GM21360 (cell line): ENCODE measurements around the gene SLC7A10.
"Not testable (repeated sequence)": the region's sequence is repeated elsewhere in the genome, so short reads cannot be mapped to it uniquely, and the experiment has no call there.

Experiments
- ATAC-seq: cut with Tn5 transposase; IDR thresholded peaks from one replicate; pipeline ENCODE4 v1.9.1; 2021; ENCODE audit warnings: mild to moderate bottlenecking, moderate library complexity; ENCODE audit not compliant: unreplicated experiment

SLC7A10 gene

DNA sequence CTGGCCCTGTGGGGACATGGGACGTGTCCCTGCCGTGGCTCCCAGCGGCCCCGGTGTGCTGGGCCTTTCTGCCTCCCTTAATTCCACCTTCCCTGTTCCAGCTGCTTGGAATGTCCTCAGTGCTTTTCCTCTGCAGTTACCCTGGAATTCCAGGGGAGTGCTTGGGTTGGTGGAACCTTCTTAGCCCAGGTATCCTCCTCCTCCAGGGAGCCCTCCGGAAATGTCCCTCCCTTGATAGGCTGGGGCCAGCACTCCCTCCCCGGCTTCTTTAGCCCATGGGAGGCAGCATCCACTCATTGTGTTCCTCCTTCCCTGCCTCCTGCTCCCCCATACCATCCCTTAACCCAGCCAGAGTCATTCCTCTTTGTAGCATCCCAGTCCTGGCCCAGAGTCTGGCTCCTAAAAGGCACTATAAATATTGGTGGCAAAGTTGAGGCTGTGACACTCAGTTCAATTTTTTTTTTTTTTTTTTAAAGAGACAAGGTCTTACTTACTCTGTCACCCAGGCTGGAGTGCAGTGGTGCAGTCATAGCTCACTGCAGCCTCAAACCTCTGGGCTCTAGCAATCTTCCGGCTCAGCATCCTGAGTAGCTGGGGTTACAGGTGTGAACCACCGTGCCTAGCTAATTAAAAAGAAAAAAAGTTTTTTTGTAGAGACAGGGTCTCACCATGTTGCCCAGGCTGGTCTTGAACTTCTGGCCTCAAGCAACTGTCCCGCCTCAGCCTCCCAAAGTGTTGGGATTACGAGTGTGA lies 13.7 kb upstream of the SLC7A10 start:
- no peak for ATAC-seq

GRCh38 chr19:33238481-33239149 lies 13.0 kb upstream of the SLC7A10 start:
- ATAC-seq = no peak

GRCh38 chr19:33236696-33237390 lies 11.2 kb upstream of the SLC7A10 start:
- no peak for ATAC-seq

GRCh38 chr19:33235996-33236350 lies 10.3 kb upstream of the SLC7A10 start:
- no peak for ATAC-seq

- peak; percentile 78 for ATAC-seq
These were observed 9.8 kb upstream of the SLC7A10 start for GRCh38 chr19:33235269-33235995.

DNA sequence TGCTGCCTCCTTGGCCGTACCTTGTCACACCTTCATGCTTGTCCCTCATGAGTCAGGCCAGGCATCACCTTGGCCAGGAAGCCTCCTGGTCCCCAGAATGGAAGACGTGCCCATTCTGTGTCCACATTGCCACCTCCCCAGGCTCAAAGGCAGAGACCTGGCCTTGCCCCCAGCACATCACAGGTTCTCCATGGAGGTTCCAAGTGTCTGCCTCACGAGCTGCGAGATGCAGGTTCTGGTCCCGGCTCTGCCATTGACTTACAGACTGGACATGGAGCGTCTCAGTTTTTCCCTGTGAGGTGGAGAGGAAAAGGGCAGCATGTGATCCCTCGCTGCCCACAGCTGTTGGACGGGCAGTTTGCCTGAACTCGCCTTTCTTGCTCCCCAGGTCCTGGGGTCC lies 9.1 kb upstream of the SLC7A10 start:
- ATAC-seq = no peak

- no peak for ATAC-seq
These were observed 8.4 kb upstream of the SLC7A10 start for GRCh38 chr19:33234092-33234491.

GRCh38 chr19:33233056-33233873 lies 7.6 kb upstream of the SLC7A10 start:
- ATAC-seq = no peak

DNA sequence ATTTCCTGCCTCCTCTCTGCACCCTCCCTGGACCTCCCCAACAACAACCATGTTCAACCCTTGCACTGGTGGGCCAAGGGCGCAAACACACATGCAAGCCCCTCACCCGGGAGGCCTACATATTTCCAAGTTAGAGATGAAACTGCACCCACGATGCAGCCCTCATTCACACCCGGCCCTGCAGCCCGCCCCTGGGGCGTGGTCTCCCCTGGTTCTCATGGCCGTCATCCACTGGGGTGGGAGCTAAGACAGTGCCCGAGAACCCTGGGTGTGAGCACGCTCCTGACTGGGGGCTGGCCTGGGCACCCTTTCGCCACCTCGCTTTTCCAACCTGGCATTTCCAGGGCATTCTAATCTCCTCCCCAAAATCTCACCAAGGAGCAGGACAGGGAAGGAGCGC lies 7.0 kb upstream of the SLC7A10 start:
- ATAC-seq = no peak

GRCh38 chr19:33231511-33231910 lies 5.9 kb upstream of the SLC7A10 start:
- ATAC-seq = no peak

DNA sequence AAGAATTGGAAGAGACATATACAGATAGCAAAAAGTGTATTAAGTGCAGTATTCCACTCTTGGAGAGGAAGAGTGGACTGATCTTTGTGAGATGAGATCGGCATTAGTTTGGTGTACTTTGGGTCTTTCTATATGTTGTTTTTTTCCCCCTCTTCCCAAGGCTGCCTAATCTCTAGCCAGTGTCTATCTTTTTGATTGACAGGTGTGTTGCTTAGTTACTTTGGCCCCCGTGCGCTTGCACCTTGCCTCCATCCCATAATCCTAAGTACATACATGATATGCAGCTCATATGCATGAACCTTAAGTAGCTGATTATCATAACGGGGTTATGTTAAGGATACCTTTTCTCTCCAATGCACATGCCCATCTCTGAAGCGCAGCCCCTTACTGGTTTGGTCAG lies 4.3 kb upstream of the SLC7A10 start:
- no peak for ATAC-seq

DNA sequence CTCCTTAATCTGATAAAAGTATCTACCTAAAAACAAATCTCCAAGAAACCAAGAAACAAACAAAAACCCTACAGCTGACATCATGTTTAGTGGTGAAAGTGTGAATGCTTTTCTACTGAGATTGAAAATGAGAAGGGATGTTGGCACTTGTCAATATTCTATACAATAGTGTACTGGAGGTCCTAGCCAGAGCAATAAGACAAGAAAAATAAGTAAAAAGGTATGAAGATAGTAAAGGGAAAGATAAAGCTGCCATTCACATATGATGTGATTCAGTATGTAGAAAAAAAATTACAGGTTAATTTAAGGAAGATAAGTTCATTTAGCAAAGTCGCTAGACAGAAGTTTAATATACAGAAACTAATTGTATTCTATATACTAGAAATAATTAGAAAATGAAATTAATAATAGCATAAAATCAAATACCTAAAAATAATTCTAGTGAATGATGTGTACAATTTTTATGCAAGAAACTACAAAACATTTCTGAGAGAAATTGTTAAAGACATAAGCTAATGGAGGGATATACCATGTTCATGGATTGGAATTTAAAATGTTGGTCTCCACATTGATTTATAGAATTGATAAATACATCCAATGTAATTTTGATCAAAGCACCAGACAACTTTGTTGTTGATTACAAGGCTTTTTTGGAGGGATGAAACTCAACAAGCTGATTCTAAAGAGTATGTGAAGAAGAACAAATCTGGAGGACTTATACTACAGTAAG lies 2.4 kb upstream of the SLC7A10 start:
- ATAC-seq = no peak

DNA sequence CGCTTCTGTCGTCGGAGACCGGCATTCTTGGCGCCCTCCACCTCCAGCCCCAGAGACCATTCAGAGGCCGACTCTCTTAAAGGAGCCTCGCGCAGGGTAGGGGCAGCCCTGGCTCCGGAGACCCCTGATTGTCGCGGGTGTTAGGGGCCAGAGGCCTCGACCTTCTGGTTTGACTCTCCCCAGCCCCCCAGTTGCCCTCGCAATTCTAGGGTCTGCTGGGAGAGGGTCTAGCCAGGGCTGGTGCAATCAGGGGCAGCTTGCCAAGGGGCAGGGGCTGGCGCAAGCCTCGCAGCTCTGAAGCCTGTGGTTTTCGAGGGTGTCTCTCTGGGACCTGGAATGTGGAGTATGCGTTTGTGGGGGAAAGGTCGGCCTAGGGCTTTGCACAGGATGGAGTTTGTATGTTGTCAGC lies 1.6 kb upstream of the SLC7A10 start:
- no peak for ATAC-seq

- ATAC-seq = no peak
These were observed 1.0 kb upstream of the SLC7A10 start for GRCh38 chr19:33226550-33227241.

- no peak for ATAC-seq
These were observed 774 bp downstream of the SLC7A10 start for GRCh38 chr19:33224694-33225457.

- ATAC-seq = not testable (repeated sequence)
These were observed 3.4 kb downstream of the SLC7A10 start for GRCh38 chr19:33222255-33222654.

DNA sequence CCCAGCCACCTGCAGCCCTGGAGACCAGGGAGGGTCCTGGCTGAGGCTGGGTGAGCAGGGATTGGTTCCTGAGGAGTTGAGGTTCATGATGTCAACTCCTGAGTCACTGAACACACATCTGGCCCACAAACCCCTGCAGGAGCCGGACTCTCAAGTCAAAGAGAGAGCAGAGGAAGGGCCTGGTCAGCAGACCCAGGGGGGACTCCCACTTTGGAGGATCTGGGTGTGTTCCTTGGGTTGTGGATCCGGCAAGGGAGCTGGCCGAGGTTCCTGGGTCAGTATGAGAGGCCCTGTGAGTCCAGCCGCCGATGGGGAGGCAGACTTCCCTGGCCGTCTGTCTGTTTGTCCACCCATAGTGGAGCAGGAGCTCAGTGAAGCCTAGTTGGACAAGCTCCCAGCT lies 4.0 kb downstream of the SLC7A10 start:
- no peak for ATAC-seq

GRCh38 chr19:33220735-33221134 lies 4.9 kb downstream of the SLC7A10 start:
- no peak for ATAC-seq

- no peak for ATAC-seq
These were observed 5.5 kb downstream of the SLC7A10 start for GRCh38 chr19:33220115-33220514.
